Measurements from ENCODE around the gene ITGAV.

The ITGAV gene

GRCh38 chr2:186725783-186726182, 135.9 kb downstream of the ITGAV start:
- no peak for DNase-seq

DNA sequence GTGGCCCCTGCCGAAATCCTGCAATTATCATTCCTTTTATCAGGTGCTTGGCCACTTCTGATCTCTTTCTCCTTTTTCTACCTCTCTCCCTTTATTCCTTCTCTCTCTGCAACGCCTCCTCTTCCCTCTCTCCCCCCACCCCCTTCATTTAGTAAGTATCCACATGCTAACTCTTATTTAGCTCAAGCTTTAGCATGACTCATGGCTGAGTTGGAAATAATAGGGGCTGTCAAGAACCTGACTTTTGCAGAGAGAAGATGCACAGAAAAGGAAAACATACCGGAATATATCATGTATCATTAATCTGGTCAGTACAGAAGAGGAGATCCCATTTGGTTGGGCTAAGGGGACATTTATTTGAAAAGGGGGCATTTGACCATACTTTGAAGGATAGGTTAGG, 137.1 kb downstream of the ITGAV start:
- DNase-seq, result no peak

DNA sequence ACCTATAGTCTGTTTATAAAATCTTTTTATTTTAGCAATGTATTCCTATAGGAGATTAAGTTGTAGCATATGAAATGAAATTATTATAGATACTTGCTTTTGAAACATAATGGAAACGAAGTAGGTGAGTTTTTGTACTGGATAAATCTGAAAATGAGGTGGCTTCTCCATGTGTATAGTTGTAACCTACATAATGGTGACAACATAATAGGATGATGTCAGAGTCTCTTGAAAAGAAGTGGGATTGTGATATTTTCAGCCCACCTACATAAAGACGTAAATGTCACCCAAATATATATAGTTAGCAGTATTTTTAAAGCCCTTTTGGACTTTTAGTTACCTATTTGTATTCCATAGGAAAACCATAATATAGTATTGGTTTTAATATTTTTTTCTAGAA, 138.8 kb downstream of the ITGAV start:
- DNase-seq, result no peak
